ENCODE measurements around the gene ASPHD2. TPM values are rescaled to one million over a fixed set of nuclear protein-coding genes. Genes with fewer than 3 reads are reported as not detected.

ASPHD2 gene
- total and polyA plus RNA-seq, 10 of the 15 experiments (the other 5 are each of a cell fraction or from before 2014, with no cell fraction given) = 1.6 to 10.6 (median 5.2) TPM

DNA sequence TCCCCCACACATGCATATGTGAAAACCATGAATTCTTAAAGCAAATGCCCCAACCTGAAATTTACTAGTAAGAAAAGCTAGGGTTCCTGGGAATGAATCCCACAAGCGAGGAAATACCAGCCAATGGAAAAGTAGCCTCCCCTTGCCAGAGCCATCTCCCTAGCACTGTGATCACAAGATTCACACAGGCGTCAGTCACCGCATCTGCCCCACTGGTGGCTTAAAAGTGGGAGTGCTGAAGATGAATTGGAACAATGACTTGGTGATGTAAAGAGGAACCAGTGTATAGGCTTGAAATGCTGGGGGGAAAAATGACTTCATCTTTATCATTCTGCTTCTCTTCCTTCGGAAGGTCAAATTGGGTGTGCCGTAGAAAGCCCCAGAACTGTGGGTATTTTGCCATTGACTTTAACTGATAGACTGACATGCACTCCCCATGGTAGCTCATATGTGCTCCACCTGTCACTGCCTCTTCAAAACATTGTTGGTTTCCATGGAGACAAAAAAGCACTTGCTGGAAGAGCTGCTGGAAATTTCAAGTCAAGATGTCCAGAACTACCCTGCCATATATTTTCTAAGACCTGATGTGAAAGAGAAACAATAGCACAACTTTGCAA lies 19.2 kb upstream of the ASPHD2 start:
- CTCF ChIA-PET = interaction anchor here (1.1 to 2.6 kb wide), 6 partner anchors 11 to 52 kb away, joined by 3 to 10 read pairs (median 8); no protein-coding TSS in a partner anchor
- ATAC-seq = no peak
- Histone ChIP-seq H4K20me1 (ENCODE audit: control insufficient read depth, insufficient read depth) (no peaks in the 10 kb centered on the region), H3K36me3 (ENCODE audit: control insufficient read depth in 2 of 2, insufficient read depth in 2 of 2, low read length in 1 of 2) (no peaks in the 10 kb centered on the region), H3K9me3 (replicated peaks; ENCODE audit: control insufficient read depth, insufficient read depth, low read length) (no peaks in the 10 kb centered on the region), H2AFZ (ENCODE audit: control insufficient read depth, low read depth, low read length) (no peak overlapping the region), H3K79me2 (ENCODE audit: control insufficient read depth, insufficient read depth, low read length) (no peaks in the 10 kb centered on the region), H3K27ac (ENCODE audit: control insufficient read depth, insufficient read depth) (no peak overlapping the region), H3K4me2 (ENCODE audit: control insufficient read depth, insufficient read depth) (no peak overlapping the region), H3K4me3 (no peak overlapping the region), H3K4me1 (ENCODE audit: control insufficient read depth, insufficient read depth, low read length) (no peaks in the 10 kb centered on the region; the same call in 1 of the 2 replicates), H3K27me3 (replicated peaks in 1 of 2; ENCODE audit: control insufficient read depth in 2 of 2, insufficient read depth in 2 of 2, low read length in 1 of 2) (no peaks in the 10 kb centered on the region; a peak in 1 of 4 replicates), H3K9ac (ENCODE audit: control insufficient read depth, insufficient read depth, low read length) (no peak overlapping the region)
- TF ChIP-seq TCF12 (IDR thresholded peaks at IDR 0.05; ENCODE audit: low read depth, low read length) (no peak), SMAD1 (IDR thresholded peaks at IDR 0.05; ENCODE audit: low read depth, partially characterized antibody) (no peak), MEF2B (IDR thresholded peaks at IDR 0.05; ENCODE audit: partially characterized antibody, poor library complexity, severe bottlenecking) (no peak), PML (IDR thresholded peaks at IDR 0.05; ENCODE audit: low read length) (no peak), ZNF24 (IDR thresholded peaks at IDR 0.05) (no peak), SMC3 (IDR thresholded peaks at IDR 0.05; ENCODE audit: borderline replicate concordance, low read length) (no peak), ASH2L (IDR thresholded peaks at IDR 0.05; ENCODE audit: borderline replicate concordance, low read depth) (no peak), WRNIP1 (IDR thresholded peaks at IDR 0.05; ENCODE audit: borderline replicate concordance, low read depth, low read length) (no peak), SMARCA5 (IDR thresholded peaks at IDR 0.05) (no peak)
- TF ChIP-seq, protein P1, sequence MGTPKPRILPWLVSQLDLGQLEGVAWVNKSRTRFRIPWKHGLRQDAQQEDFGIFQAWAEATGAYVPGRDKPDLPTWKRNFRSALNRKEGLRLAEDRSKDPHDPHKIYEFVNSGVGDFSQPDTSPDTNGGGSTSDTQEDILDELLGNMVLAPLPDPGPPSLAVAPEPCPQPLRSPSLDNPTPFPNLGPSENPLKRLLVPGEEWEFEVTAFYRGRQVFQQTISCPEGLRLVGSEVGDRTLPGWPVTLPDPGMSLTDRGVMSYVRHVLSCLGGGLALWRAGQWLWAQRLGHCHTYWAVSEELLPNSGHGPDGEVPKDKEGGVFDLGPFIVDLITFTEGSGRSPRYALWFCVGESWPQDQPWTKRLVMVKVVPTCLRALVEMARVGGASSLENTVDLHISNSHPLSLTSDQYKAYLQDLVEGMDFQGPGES (IDR thresholded peaks at IDR 0.05) = no peak
- TF ChIP-seq, protein P2, sequence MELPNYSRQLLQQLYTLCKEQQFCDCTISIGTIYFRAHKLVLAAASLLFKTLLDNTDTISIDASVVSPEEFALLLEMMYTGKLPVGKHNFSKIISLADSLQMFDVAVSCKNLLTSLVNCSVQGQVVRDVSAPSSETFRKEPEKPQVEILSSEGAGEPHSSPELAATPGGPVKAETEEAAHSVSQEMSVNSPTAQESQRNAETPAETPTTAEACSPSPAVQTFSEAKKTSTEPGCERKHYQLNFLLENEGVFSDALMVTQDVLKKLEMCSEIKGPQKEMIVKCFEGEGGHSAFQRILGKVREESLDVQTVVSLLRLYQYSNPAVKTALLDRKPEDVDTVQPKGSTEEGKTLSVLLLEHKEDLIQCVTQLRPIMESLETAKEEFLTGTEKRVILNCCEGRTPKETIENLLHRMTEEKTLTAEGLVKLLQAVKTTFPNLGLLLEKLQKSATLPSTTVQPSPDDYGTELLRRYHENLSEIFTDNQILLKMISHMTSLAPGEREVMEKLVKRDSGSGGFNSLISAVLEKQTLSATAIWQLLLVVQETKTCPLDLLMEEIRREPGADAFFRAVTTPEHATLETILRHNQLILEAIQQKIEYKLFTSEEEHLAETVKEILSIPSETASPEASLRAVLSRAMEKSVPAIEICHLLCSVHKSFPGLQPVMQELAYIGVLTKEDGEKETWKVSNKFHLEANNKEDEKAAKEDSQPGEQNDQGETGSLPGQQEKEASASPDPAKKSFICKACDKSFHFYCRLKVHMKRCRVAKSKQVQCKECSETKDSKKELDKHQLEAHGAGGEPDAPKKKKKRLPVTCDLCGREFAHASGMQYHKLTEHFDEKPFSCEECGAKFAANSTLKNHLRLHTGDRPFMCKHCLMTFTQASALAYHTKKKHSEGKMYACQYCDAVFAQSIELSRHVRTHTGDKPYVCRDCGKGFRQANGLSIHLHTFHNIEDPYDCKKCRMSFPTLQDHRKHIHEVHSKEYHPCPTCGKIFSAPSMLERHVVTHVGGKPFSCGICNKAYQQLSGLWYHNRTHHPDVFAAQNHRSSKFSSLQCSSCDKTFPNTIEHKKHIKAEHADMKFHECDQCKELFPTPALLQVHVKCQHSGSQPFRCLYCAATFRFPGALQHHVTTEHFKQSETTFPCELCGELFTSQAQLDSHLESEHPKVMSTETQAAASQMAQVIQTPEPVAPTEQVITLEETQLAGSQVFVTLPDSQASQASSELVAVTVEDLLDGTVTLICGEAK (IDR thresholded peaks at IDR 0.05; ENCODE audit: borderline replicate concordance) = no peak
- RAD21 ChIA-PET (ENCODE audit: unreplicated experiment) = no interaction called here
- BruUV-seq (replicated peaks) = no TSS peak
- DNase-seq (ENCODE audit: low read depth, low spot score) = no peak
- WGBS (ENCODE audit: insufficient coverage, insufficient replicate concordance, low lambda C conversion rate, missing lambda C conversion rate) = 59% methylated on average over 5 of the region's 5 CpGs
- POLR2A ChIA-PET = no interaction called here
- SMC1A ChIA-PET (ENCODE audit: uncharacterized antibody, unreplicated experiment) = interaction anchor here (1.0 to 2.6 kb wide), 3 partner anchors 10 to 52 kb away, joined by 3 to 13 read pairs (median 4); no protein-coding TSS in a partner anchor
- in situ Hi-C loops (cut with MboI) = no loop called here
- intact Hi-C loops (cut with micrococcal nuclease; ENCODE audit: unreplicated experiment) = no loop called here
- no peak for FAIRE-seq
